Stomach (tissue), 4 donors: ENCODE measurements around the gene ADAT1.

Experiments
- EP300 ChIP-seq: sonication (generic); formaldehyde crosslinking; IDR thresholded peaks from one replicate; pipeline ENCODE4 v1.6.1; 2017; ENCODE audit warnings: antibody characterized with exemption
- TF ChIP-seq, protein P1 (sequence below), 7 experiments: fragments of 450-650 bp in 4 of 7; fragments of 200-600 bp in 3 of 7; sonication (generic) in 3 of 7; IDR thresholded peaks; one replicate each; pipeline ENCODE4 v1.5.1; 2016 to 2019; ENCODE audit warnings: antibody characterized with exemption in 7 of 7, control low read depth in 2 of 7, mild to moderate bottlenecking in 1 of 7

- no peak for TF ChIP-seq EP300
- TF ChIP-seq, protein P1, sequence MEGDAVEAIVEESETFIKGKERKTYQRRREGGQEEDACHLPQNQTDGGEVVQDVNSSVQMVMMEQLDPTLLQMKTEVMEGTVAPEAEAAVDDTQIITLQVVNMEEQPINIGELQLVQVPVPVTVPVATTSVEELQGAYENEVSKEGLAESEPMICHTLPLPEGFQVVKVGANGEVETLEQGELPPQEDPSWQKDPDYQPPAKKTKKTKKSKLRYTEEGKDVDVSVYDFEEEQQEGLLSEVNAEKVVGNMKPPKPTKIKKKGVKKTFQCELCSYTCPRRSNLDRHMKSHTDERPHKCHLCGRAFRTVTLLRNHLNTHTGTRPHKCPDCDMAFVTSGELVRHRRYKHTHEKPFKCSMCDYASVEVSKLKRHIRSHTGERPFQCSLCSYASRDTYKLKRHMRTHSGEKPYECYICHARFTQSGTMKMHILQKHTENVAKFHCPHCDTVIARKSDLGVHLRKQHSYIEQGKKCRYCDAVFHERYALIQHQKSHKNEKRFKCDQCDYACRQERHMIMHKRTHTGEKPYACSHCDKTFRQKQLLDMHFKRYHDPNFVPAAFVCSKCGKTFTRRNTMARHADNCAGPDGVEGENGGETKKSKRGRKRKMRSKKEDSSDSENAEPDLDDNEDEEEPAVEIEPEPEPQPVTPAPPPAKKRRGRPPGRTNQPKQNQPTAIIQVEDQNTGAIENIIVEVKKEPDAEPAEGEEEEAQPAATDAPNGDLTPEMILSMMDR (IDR thresholded peaks at IDR 0.05): peak in 1 of 7 experiments; percentile 18
Observed at GRCh38 chr16:75644240-75645012, 21.3 kb upstream of the ADAT1 start.
